Activated CD4-positive, alpha-beta T cell treated with anti-CD3 and anti-CD28 coated beads, Interleukin-2, amount 10 ng/mL, durations not matched to agents 24 days and 14 days (primary cell): ENCODE results near the gene CNTFR. TPM values are rescaled to one million over a fixed set of nuclear protein-coding genes. Genes with fewer than 3 reads are reported as not detected.

Experiments
- DNase-seq: peaks from one replicate; pipeline ENCODE4 v3.0.0; 2022
- H3K27ac Mint-ChIP-seq: one replicate; pipeline ENCODE4 v1.8.0; 2022; ENCODE audit warnings: mild to moderate bottlenecking, mixed read lengths
- H3K27me3 Mint-ChIP-seq: one replicate; pipeline ENCODE4 v1.8.0; 2022; ENCODE audit warnings: mixed read lengths
- H3K36me3 Mint-ChIP-seq: one replicate; pipeline ENCODE4 v1.8.0; 2022; ENCODE audit warnings: low read depth, mild to moderate bottlenecking, mixed read lengths
- H3K4me1 Mint-ChIP-seq: one replicate; pipeline ENCODE4 v1.8.0; 2021; ENCODE audit warnings: mixed read lengths
- H3K4me3 Mint-ChIP-seq: one replicate; pipeline ENCODE4 v1.8.0; 2022; ENCODE audit warnings: mild to moderate bottlenecking, moderate library complexity, mixed read lengths
- H3K9me3 Mint-ChIP-seq: one replicate; pipeline ENCODE4 v1.8.0; 2021; ENCODE audit warnings: mixed read lengths
- intact Hi-C: fragments of 100-400 bp; cut with micrococcal nuclease; formaldehyde crosslinking; loops from one replicate; pipeline ENCODE4 v1.15.1; 2023
- total RNA-seq: library from RNA; stranded (reverse); gene quantifications from 2 replicates; pipeline ENCODE4 v1.2.3, GENCODE V29; 2022

Gene CNTFR
- total RNA-seq, 1 donor from 2014 or later = not detected

DNA sequence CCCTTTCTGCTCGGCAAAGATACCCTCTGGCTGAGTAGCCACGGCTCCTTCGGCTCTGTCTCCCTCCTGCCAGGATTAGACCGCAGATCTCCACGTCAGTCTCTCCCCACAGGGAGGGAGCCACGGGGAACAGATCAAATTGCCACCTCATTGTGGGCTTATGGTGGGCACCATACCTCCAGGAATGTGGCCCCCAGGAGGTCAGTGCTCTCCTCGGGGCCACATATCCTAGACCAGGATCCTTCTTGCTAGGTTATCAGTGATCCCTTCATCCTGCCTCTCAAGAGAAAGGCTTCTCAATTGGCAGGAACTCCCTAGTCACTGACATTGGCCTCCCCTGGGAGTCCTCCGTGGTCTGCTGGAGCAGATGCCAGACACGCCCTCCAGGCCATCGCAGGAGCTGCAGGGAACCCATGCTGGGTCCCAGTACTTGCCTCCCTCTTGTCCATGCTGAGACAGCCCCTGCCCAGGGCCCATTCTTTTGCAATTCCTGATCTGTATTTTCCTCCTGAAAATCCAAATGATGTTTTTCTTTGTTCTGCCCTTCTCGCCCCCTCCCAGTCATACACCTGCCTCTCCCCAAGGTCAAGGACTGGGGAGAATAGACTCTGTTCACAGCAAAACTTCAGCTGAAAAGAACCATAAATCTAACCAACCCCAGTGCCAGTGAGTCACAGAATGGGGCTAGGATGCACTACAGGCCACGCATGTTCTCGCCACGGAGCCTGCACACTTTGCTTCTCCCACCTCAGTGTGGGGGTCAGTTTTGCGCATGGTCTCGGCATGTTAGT is 35.1 kb downstream of the CNTFR start:
- H3K9me3 Mint-ChIP-seq = no peaks in the 10 kb centered on the region
- no peaks in the 10 kb centered on the region for H3K36me3 Mint-ChIP-seq
- H3K27me3 Mint-ChIP-seq = peaks cover 6% of the 10 kb centered on the region
- H3K27ac Mint-ChIP-seq = no peak overlapping the region
- DNase-seq = no peak
- H3K4me3 Mint-ChIP-seq = no peak overlapping the region
- no peaks in the 10 kb centered on the region for H3K4me1 Mint-ChIP-seq
- intact Hi-C loops = no loop called here

DNA sequence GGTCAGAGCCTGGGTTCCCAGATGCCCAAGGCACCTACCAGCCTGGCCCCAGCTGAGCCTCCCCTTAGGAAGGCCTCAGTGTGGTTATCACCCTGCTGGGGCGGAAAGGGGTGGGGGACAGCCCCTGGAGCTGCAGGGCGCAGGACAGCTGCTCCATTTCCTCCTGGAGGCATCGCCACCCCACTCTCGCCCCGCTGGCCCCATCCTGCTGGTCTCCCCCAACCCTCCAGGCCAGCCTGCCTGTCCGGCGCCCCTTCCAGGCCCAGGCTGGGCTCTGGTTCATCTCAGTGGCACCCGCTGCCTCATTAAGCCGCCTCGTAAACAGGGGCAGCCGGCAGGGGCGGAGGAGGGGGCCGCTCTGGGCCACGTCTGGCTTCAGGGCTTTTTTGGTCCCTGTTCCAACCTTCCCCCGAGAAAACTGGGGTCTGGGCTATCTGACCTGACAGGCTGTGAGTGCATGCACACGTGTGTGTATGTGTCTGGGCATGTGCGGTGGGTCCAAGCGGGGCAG is 36.0 kb downstream of the CNTFR start:
- no peak for DNase-seq
- Mint-ChIP-seq H3K27ac (no peak overlapping the region), H3K4me1 (no peaks in the 10 kb centered on the region), H3K27me3 (peaks cover 5% of the 10 kb centered on the region), H3K4me3 (no peak overlapping the region), H3K9me3 (no peaks in the 10 kb centered on the region), H3K36me3 (no peaks in the 10 kb centered on the region)
- intact Hi-C loops = no loop called here

DNA sequence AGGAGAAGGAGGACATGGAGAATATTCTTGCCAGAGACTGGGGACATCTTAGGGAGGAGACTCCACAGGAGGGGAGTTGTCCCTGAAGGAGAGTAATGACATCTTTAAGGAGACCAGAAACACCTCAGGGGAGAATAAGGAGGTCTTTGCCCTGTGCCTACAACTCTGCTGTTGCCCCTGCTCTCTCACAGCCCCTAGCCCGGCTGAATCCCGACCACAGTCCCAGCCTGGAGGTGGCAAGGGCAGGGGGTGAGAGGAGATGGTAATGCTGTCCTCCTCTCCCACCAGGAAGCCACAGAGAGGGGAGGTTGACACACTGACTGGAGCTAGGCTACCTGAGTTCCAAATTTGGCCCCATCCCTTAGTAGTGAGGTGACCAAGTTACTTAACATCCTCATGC is 36.5 kb downstream of the CNTFR start:
- no peak for DNase-seq
- Mint-ChIP-seq H3K27ac (no peak overlapping the region), H3K9me3 (no peaks in the 10 kb centered on the region), H3K4me1 (no peaks in the 10 kb centered on the region), H3K36me3 (no peaks in the 10 kb centered on the region), H3K27me3 (peaks cover 6% of the 10 kb centered on the region), H3K4me3 (no peak overlapping the region)
- intact Hi-C loops = no loop called here

DNA sequence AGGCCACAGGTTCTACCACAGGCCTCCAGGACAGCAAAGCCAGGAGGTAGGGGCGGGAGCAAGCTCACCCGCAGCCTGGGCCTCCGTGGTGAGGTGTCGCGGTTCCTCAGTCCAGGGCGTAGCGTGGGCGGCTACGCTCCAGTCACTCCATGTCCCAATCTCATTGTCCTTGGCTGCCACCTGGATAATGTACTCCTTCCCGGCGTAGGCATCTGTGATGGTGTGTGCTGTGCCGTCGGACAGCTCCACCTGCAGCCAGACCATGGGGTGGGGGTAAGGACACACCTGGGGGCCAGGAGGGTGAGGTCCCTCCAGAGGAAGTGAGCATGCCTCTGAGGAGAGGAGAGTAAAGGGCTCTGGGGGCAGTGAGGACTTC is 36.9 kb downstream of the CNTFR start:
- Mint-ChIP-seq H3K36me3 (no peaks in the 10 kb centered on the region), H3K4me3 (no peak overlapping the region), H3K4me1 (no peaks in the 10 kb centered on the region), H3K27me3 (peaks cover 7% of the 10 kb centered on the region), H3K9me3 (no peaks in the 10 kb centered on the region), H3K27ac (no peak overlapping the region)
- DNase-seq = no peak
- intact Hi-C loops = no loop called here

DNA sequence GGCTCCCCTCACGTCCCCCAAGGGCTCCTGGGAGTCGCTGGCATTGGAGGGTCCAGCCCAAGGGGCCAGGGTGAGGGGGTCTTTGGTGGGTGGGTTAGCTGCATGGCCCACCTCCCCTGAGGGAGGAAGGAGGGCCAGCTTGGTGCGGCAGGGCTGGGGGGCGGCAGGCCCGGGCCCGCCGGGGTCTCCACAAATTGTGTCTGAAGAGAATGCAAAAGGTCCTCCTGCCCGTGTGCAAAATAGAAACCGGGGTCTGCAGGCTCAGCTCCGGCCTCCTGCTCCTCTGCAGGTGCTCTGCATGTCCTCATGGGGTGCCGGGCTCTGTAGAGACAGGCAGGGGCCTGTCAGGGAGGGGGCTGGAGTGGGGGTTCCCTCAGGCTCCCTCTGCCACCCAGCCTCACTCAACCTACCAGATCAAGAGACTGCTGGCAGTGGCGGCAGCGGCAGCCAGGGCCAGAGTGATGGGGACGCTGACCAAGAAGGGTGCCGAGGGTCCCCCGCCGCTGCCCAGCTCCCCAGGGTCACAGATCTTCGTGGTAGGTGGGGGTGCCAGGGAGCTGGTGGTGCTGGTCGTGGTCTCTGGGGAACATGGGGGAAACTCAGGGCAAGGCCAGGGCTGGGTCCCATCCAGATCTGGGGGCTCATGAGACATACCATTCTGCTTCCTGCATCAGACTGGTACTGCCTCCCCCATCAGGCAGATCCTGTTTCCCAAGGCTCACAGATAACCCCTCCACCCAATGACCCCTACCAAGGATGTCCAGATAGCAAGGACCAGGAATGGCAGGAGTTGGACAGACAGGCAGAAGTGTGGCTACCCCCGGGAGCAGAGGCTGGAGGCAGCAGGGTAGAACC is 37.5 kb downstream of the CNTFR start:
- Mint-ChIP-seq H3K36me3 (no peaks in the 10 kb centered on the region), H3K27ac (no peak overlapping the region), H3K4me1 (no peaks in the 10 kb centered on the region), H3K27me3 (peaks cover 4% of the 10 kb centered on the region), H3K4me3 (no peak overlapping the region), H3K9me3 (no peaks in the 10 kb centered on the region)
- DNase-seq = no peak
- intact Hi-C loops = no loop called here

DNA sequence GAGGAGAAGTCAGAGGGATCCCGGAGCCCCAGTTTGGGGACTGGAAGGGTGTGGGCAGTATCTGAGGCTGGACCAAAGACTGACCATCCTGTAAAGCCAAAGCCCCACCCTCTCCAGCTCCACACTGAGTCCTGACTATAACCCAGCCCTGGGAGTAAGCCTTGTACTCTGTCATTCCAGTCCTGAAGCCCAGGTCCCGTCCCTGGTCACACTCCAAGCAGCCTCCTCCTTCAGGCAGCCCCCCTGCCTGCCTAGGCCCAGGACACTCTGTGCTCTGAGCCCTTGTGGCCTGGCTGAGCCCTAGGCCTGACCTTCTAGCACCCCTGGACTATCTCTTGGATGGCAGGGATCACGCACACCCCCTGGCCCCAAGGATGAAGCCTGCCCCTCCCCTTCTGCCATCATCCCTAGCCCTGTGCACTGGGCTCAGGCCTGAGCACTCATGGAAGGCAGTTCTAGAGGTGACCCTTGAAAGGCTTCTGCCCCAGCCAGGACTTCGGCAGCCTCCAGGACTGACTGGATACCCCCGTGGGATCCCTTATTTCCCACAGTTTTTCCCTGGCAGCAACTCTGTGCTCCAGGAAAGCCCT is 38.7 kb downstream of the CNTFR start:
- H3K4me1 Mint-ChIP-seq = no peaks in the 10 kb centered on the region
- no peak overlapping the region for H3K27ac Mint-ChIP-seq
- no peaks in the 10 kb centered on the region for H3K9me3 Mint-ChIP-seq
- H3K27me3 Mint-ChIP-seq = peaks cover 4% of the 10 kb centered on the region
- H3K36me3 Mint-ChIP-seq = no peaks in the 10 kb centered on the region
- DNase-seq = no peak
- intact Hi-C loops = no loop called here
- no peak overlapping the region for H3K4me3 Mint-ChIP-seq

DNA sequence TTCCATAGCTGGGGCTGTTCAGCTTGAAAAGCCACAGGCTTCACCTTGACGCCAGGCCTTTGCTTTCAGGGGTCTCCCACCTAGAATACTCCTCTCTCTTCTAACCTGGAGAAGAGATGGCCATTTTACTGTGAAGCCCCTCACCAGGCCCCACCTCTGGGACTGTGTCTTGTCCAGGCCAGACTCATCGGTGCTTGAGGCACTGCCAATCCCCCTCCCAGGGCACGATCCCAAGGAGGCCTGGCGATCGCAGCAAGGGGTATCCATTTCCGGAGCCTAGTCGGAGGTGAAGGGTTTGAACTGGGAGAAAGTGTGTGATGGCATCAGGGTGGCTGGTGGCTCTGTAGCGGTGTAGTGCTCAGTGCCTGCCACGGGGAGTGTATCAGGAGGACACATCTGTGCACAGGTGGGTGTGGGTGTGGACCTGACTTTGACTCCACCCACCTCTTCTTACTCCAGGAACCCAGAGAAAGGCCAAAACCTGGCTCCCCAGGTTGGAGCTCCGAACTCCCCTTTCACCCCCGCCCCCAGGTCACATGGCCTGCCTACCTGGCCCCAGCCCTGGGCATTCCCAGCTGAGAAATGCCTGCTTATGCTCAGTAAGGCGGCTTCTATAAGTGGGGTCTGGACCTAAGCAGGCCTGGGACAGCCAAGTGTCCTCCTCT is 39.4 kb downstream of the CNTFR start:
- Mint-ChIP-seq H3K27ac (no peak overlapping the region), H3K9me3 (no peaks in the 10 kb centered on the region), H3K27me3 (peaks cover 7% of the 10 kb centered on the region), H3K36me3 (no peaks in the 10 kb centered on the region), H3K4me1 (no peaks in the 10 kb centered on the region), H3K4me3 (no peak overlapping the region)
- intact Hi-C loops = no loop called here
- no peak for DNase-seq

DNA sequence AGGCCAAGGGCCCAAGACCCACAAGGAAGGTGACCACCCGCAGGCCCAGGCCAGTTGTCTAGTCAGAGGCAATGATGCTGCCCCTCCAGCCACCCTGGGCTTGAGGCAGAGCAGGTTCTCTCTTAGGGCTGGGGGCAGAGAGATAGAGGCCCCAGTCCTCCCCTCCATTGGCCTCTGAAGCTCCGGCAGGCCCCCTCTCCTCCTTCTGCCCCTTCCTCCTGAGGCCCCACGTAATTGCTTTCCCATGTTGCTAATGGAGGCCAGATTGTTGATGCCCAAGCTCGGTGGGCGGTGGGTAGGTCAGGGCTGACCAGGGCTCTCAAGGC is 40.2 kb downstream of the CNTFR start:
- H3K27ac Mint-ChIP-seq = no peak overlapping the region
- intact Hi-C loops = no loop called here
- no peaks in the 10 kb centered on the region for H3K9me3 Mint-ChIP-seq
- peaks cover 10% of the 10 kb centered on the region for H3K27me3 Mint-ChIP-seq
- DNase-seq = no peak
- no peaks in the 10 kb centered on the region for H3K4me1 Mint-ChIP-seq
- H3K4me3 Mint-ChIP-seq = no peak overlapping the region
- H3K36me3 Mint-ChIP-seq = no peaks in the 10 kb centered on the region

DNA sequence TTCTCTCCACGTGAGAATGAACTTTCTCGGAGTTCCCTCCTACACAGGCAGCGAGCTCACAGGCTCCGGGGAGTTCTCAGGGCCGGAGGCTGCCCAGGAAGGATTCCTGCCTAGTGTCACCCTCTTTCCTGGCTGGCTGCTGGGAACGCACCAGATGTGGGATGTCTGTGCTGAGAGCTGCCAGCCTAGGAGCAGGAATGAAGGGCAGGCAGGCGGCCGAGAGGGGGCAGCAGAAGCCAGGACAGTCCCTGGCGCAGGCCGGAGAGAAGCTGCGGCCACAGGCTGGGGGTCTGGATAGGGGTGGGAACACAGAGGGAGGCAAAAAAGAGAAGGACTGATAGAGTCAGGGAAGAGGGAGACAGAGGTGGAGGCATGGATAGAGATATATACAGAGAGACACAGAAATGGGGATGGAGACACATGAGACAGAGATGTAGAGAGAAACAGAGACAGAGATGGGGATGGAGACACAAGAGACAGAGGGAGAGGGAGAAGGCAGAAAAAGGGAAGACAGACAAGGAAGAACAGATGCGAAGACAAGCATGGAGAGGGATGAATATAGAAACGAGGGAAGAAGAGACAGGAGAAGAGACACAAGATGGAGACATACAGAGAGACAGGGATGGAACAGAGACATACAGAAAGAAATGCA is 41.4 kb downstream of the CNTFR start:
- intact Hi-C loops = loop anchor here (1.0 kb wide), 2 partner anchors 43 to 111 kb away; no protein-coding TSS in a partner anchor
- Mint-ChIP-seq H3K4me3 (no peak overlapping the region), H3K4me1 (no peaks in the 10 kb centered on the region), H3K9me3 (no peaks in the 10 kb centered on the region), H3K27me3 (peaks cover 12% of the 10 kb centered on the region), H3K36me3 (no peaks in the 10 kb centered on the region), H3K27ac (no peak overlapping the region)
- DNase-seq = peak; percentile 77

DNA sequence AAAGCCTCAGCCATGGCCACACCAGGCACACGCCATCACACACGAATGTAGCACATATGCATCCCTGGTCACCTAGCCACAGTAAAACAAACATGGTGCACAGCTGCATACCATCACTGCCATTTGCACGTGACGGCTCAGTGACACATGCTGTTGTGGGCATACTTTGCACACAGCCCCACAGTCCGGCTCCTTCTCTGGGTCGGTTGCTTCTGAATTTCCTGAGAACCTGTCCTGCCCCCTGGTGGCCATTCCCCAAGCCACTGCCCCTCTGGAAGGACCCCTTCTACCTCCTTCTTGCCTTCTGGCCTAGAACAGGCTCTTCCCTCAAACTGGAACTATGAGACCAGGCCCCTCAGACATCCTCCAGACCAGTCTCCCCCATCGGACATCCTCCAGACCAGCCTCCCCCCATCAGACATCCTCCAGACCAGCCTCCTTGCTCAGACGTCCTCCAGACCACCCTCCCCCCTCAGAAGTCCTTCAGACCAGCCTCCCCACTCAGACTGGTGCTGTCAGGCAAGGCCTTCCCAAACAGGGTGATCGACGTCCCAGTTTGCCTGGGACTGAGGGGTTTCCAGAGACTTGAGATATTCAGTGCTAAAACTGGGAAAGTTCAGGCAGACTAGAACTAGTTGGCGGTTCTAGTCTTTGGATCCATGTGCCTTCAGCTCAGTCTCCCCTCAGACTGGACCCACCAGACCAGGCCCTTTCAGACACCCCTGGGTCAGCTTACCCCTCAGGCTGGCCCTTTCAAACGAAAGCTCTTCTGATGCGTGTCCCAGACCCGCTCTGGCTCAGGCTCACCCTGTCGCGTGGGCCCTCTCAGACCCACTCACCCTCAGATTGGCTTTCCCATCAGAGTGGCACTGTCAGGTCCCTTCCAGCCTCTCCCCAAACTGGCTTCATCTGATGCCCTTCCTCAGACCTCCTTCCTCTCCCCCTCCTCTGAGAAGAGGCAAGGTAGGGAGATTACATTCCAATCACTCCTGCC is 42.4 kb downstream of the CNTFR start:
- H3K27ac Mint-ChIP-seq = no peak overlapping the region
- intact Hi-C loops = loop anchor here (1.0 kb wide), 1 partner anchor 110 kb away; no protein-coding TSS in a partner anchor
- no peaks in the 10 kb centered on the region for H3K9me3 Mint-ChIP-seq
- no peak overlapping the region for H3K4me3 Mint-ChIP-seq
- peak; percentile 80 for DNase-seq
- H3K27me3 Mint-ChIP-seq = peaks cover 12% of the 10 kb centered on the region
- no peaks in the 10 kb centered on the region for H3K36me3 Mint-ChIP-seq
- H3K4me1 Mint-ChIP-seq = no peaks in the 10 kb centered on the region

DNA sequence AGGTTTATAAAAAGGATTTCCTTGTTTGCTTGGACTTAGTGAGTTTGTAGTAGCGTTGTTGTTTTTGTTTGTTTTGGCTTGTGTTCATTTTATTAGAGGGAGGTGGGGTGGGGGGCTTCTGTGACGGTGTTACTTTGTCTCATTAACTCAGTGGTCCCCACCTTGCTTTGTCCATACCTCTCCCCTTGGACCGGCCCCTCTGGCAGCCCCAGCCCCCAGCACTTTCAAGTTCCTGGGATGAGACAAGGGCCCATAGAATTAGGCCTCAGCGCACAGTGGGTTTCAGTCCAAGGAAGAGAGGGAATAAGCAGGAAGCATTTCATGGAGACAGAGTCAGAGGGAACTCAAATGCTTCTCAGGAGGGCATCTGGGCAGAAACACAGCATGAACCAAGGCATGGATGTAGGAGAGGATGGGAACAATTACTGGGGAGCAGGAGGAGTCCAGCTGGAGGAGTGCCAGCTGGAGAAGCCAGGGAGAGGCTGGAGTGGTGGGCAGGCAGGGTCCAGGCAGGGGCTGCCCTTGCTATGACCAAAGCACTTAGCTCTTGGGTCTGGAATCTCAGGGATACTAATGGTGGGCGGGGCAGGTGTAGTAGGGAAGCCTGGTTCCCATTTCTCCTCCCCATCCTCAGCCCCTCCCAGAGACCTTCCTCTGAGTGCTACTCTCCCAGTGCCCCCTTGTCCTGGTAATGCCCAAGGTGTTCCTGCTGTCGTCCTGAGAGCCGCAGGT is 43.3 kb downstream of the CNTFR start:
- Mint-ChIP-seq H3K4me1 (no peaks in the 10 kb centered on the region), H3K4me3 (no peak overlapping the region), H3K9me3 (no peaks in the 10 kb centered on the region), H3K27me3 (peaks cover 12% of the 10 kb centered on the region), H3K27ac (no peak overlapping the region), H3K36me3 (no peaks in the 10 kb centered on the region)
- intact Hi-C loops = no loop called here
- DNase-seq = no peak

DNA sequence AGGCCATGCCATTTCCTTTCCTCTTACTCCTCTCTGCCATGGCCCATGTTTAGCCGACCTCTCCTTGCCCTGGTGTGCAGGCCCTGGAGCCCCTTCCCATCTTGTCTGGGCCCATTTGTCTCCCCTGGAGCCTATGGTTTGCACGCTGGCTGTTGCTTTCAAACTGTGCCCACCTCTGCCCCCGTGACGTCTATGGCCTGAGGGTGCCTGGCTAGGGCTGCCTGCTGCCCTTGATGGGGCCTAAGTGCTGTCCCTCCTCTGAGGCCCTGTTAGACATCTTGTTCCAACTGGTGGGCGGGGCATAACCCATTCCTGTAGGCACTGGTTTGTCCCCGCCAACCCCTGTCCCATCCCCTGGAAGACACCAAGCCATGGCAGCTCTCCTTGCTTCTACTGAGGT is 44.0 kb downstream of the CNTFR start:
- H3K27ac Mint-ChIP-seq = no peak overlapping the region
- no peaks in the 10 kb centered on the region for H3K4me1 Mint-ChIP-seq
- no peaks in the 10 kb centered on the region for H3K9me3 Mint-ChIP-seq
- no peaks in the 10 kb centered on the region for H3K36me3 Mint-ChIP-seq
- H3K4me3 Mint-ChIP-seq = no peak overlapping the region
- H3K27me3 Mint-ChIP-seq = peaks cover 12% of the 10 kb centered on the region
- intact Hi-C loops = no loop called here
- DNase-seq = no peak
